K562 (cell line): ENCODE data around the gene UBXN10. TPM values are rescaled to one million over a fixed set of nuclear protein-coding genes. Genes with fewer than 3 reads are reported as not detected.
A peak's percentile ranks its signal among the peaks of the same experiment; 100 is the strongest.

Experiments
- ATAC-seq: fragments of 200-7000 bp; cut with Tn5 transposase; 3 replicates; pipeline ENCODE4 v1.9.1; 2020; ENCODE audit warnings: moderate library complexity
- BruUV-seq: library from RNA; stranded (reverse); fragments of 400-500 nt; replicated peaks from 2 replicates; lab custom pipeline; 2021; lab: Mats Ljungman, UMichigan
- CTCF ChIA-PET: fragments of 300-600 bp; formaldehyde crosslinking; extraction: SDS; loops from one replicate; lab custom pipeline; 2021; ENCODE audit warnings: low intra/inter-chr PET ratio; lab: Yijun Ruan, JAX
- POLR2A ChIA-PET: fragments of 300-600, 350-650 bp; sonication (Branson Sonifier 250); formaldehyde crosslinking; extraction: SDS; loops from one replicate; lab custom pipeline; 2021; ENCODE audit warnings: antibody characterized with exemption, inconsistent platforms; lab: Yijun Ruan, JAX
- DNase-seq, 4 experiments: peaks; one replicate each; pipeline versions ENCODE4 v3.0.0 to v3.0.0-alpha.2; 2011 to 2018; ENCODE audit warnings: low spot score in 3 of 4, mixed read lengths in 3 of 4; ENCODE audit errors: extremely low read depth in 1 of 4
- FAIRE-seq: peaks from 2 replicates; lab custom pipeline; 2011; peaks lifted over from hg19 to GRCh38; lab: Jason Lieb, UNC
- H2AFZ ChIP-seq: 2 replicates; pipeline ENCODE4 v1.6.0; 2011; ENCODE audit warnings: low read depth, low read length, control low read depth, inconsistent platforms
- H3K27ac ChIP-seq: fragments of 200-600 bp; 3 replicates; pipeline ENCODE4 v1.8.0; 2011; ENCODE audit warnings: low read depth, mild to moderate bottlenecking, control low read depth, inconsistent platforms, low read length, moderate library complexity, mixed read lengths; ENCODE audit errors: extremely low read depth
- H3K27me3 ChIP-seq, 2 experiments: fragments of 300-600 bp in 1 of 2; 2 replicates in 1 of 2; 3 replicates in 1 of 2; pipeline versions ENCODE4 v1.6.0 to v1.8.0; 2011; ENCODE audit warnings: inconsistent platforms in 2 of 2, low read length in 2 of 2, mild to moderate bottlenecking in 1 of 2, mixed read lengths in 1 of 2, moderate library complexity in 1 of 2; ENCODE audit not compliant: control insufficient read depth in 2 of 2, insufficient read depth in 2 of 2
- H3K36me3 ChIP-seq: fragments of 300-600 bp; 3 replicates; pipeline ENCODE4 v1.8.0; 2011; ENCODE audit warnings: mild to moderate bottlenecking, low read length, inconsistent platforms; ENCODE audit not compliant: control insufficient read depth, insufficient read depth
- H3K4me1 ChIP-seq, 2 experiments: fragments of 200-600 bp in 1 of 2; replicated peaks in 1 of 2; 2 replicates in 1 of 2; 3 replicates in 1 of 2; pipeline versions ENCODE4 v1.5.1 to v1.8.0; 2011; ENCODE audit warnings: inconsistent platforms in 2 of 2, low read length in 2 of 2, mild to moderate bottlenecking in 1 of 2, mixed read lengths in 1 of 2, moderate library complexity in 1 of 2; ENCODE audit not compliant: control insufficient read depth in 2 of 2, insufficient read depth in 2 of 2
- H3K4me2 ChIP-seq: 2 replicates; pipeline ENCODE4 v1.6.1; 2011; ENCODE audit warnings: low read length, control low read depth, inconsistent platforms, mixed read lengths; ENCODE audit not compliant: insufficient read depth
- H3K4me3 ChIP-seq: fragments of 200-600 bp; sonication (generic), shearing (Covaris generic); 2 replicates; pipeline ENCODE4 v1.5.1; 2016; ENCODE audit warnings: control low read depth, inconsistent platforms
- H3K79me2 ChIP-seq: fragments of 200-600 bp; 3 replicates; pipeline ENCODE4 v1.8.0; 2011; ENCODE audit warnings: low read length, inconsistent platforms; ENCODE audit not compliant: control insufficient read depth, insufficient read depth
- H3K9ac ChIP-seq, 2 experiments: 2 replicates each; pipeline versions ENCODE4 v1.6.0 to v1.6.1; 2011; ENCODE audit warnings: low read depth in 2 of 2, low read length in 2 of 2, control low read depth in 1 of 2, inconsistent platforms in 1 of 2, mild to moderate bottlenecking in 1 of 2, mixed read lengths in 1 of 2; ENCODE audit not compliant: insufficient read depth in 1 of 2
- H3K9me1 ChIP-seq: one replicate; pipeline ENCODE4 v1.6.0; 2011; ENCODE audit warnings: inconsistent platforms, mild to moderate bottlenecking, low read length, moderate library complexity; ENCODE audit not compliant: control insufficient read depth, insufficient read depth
- H3K9me3 ChIP-seq: replicated peaks from 2 replicates; pipeline ENCODE4 v1.5.1; 2011; ENCODE audit warnings: low read depth, low read length, inconsistent platforms; ENCODE audit not compliant: control insufficient read depth, insufficient read depth
- H4K20me1 ChIP-seq: replicated peaks from 2 replicates; pipeline ENCODE4 v1.6.1; 2011; ENCODE audit warnings: low read length, inconsistent platforms, mixed read lengths; ENCODE audit not compliant: control insufficient read depth, insufficient read depth
- FOXM1 ChIP-seq, 2 experiments: fragments of 450-650 bp in 1 of 2; sonication (generic) in 1 of 2; formaldehyde crosslinking in 1 of 2; IDR thresholded peaks; 2 replicates each; pipeline versions ENCODE4 v1.6.1 to v1.9.0; 2017 to 2022; ENCODE audit warnings: low read depth in 2 of 2, mild to moderate bottlenecking in 2 of 2, missing genetic modification reagents in 1 of 2, moderate library complexity in 1 of 2
- HIVEP1 ChIP-seq: fragments of 250-450 bp; sonication (Bioruptor Pico); IDR thresholded peaks from 2 replicates; pipeline ENCODE4 v1.4.0; 2020; ENCODE audit warnings: mild to moderate bottlenecking
- MECOM ChIP-seq: fragments of 250-450 bp; sonication (Bioruptor Pico); IDR thresholded peaks from 2 replicates; pipeline ENCODE4 v1.8.0; 2022; ENCODE audit warnings: inconsistent platforms
- PHF21A ChIP-seq: fragments of 450-650 bp; IDR thresholded peaks from 2 replicates; pipeline ENCODE4 v1.6.1; 2017; ENCODE audit warnings: low read depth, borderline replicate concordance
- SMARCB1 ChIP-seq: IDR thresholded peaks from 2 replicates; pipeline ENCODE4 v1.6.1; 2011; ENCODE audit warnings: improper control_type of control experiment, low read depth; ENCODE audit not compliant: insufficient read length
- SREBF1 ChIP-seq: fragments of 150-350 bp; IDR thresholded peaks from 2 replicates; pipeline ENCODE4 v1.6.1; 2014; ENCODE audit warnings: antibody characterized with exemption, low read depth, low read length, borderline replicate concordance
- TEAD2 ChIP-seq: fragments of 450-650 bp; IDR thresholded peaks from 2 replicates; pipeline ENCODE4 v1.6.1; 2016; ENCODE audit warnings: missing genetic modification characterization, control low read depth, missing compliant biosample characterization
- ZNF239 ChIP-seq: fragments of 250-450 bp; sonication (Bioruptor Pico); IDR thresholded peaks from 2 replicates; pipeline ENCODE4 v1.4.0; 2020; ENCODE audit warnings: mild to moderate bottlenecking
- ZNF263 ChIP-seq: sonication (generic); formaldehyde crosslinking; IDR thresholded peaks from 2 replicates; pipeline ENCODE4 v1.8.0; 2022; ENCODE audit warnings: mild to moderate bottlenecking, missing genetic modification reagents, borderline replicate concordance
- WGBS: fragments of 100-300 bp; shearing (Covaris generic); methylation state at CpG from one replicate; pipeline ENCODE4 v1.1.6; 2016; ENCODE audit warnings: low coverage, mixed read lengths; ENCODE audit not compliant: insufficient coverage; ENCODE audit errors: missing lambda C conversion rate; 5-methylcytosine and 5-hydroxymethylcytosine counted together
- in situ Hi-C: fragments of 300-500 bp; cut with MboI; formaldehyde crosslinking; loops from 4 replicates; pipeline ENCODE4 v1.15.0; 2018; ENCODE audit warnings: inconsistent platforms, mixed read lengths
- intact Hi-C: fragments of 100-400 bp; cut with micrococcal nuclease; formaldehyde crosslinking; loops from 2 replicates; pipeline ENCODE4 v1.14.2; 2022
- polyA plus RNA-seq, 8 experiments: library from polyadenylated mRNA; depleted of rRNA in 4 of 8; stranded (reverse) in 5 of 8; unstranded in 3 of 8; fragments of >200 nt; fragmentation: Nextera tagmentation in 2 of 8; fragmentation: Illumina TruSeq in 1 of 8; extraction: Ambion mirVana in 2 of 8; extraction: Trizol in 1 of 8; gene quantifications; 2 replicates each; pipeline versions ENCODE4 v1.2.1 to v1.2.3, GENCODE V29; 2011 to 2014; ENCODE audit warnings: inconsistent platforms in 1 of 8, missing spikeins in 1 of 8
- total RNA-seq, 7 experiments: library from RNA; depleted of rRNA in 6 of 7; stranded (reverse); fragments of >200 nt in 6 of 7; fragmentation: Illumina TruSeq in 2 of 7; extraction: Trizol in 2 of 7; gene quantifications; 2 replicates each; pipeline versions ENCODE4 v1.2.1 to v1.2.3, GENCODE V29; 2011 to 2021; ENCODE audit warnings: low replicate concordance in 1 of 7
- TF ChIP-seq, protein P1 (sequence below): sonication (generic); IDR thresholded peaks from 2 replicates; pipeline ENCODE4 v1.6.1; 2016
- TF ChIP-seq, protein P2 (sequence below), 2 experiments: fragments of 450-650 bp; conservative IDR thresholded peaks; 2 replicates each; pipeline ENCODE4 v1.6.1; 2017; ENCODE audit warnings: mild to moderate bottlenecking in 2 of 2, moderate library complexity in 2 of 2
- TF ChIP-seq, protein P3 (sequence below): fragments of 450-650 bp; formaldehyde crosslinking; IDR thresholded peaks from 2 replicates; pipeline ENCODE4 v1.4.0; 2020; ENCODE audit warnings: mild to moderate bottlenecking, moderate library complexity

The UBXN10 gene
- total and polyA plus RNA-seq, 9 of the 15 experiments (the other 6 are each of a cell fraction or from before 2014, with no cell fraction given): 10.7 to 17.7 (median 13.6) TPM

DNA sequence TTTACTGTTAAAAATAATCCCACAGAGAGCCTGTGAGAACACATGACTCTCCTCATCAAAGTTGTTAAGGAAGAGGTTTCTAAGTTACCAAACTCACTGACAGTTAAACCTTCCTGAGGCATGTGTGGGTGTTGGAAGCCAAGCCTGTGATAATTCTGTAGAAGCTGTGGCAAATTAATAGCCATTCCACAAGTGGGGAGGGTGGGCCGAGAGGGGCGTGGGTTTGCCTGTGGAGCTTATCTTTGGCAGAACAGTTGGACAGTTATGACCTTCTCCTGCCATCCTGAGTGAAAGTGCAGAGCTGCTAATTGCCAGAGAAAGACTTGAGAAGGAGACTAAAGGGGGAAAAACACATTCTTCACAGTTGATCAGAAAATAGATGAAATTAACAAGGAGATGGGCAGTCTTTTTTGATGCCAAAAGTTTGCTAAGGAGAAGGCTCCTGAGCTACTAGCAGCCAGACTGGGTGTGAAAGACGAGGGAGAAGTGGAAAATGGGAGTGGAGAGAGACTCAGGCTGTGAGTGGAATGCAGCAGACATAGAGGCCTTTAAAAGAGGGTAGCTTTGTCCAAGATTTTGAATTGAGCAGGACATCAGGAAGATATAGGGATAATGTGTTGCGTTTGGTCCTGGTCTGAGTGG, 2.0 kb downstream of the UBXN10 start (continued):
- TF ChIP-seq SREBF1 (no peak), PHF21A (peak; percentile 69; the same call in 1 of the 2 replicates), ZNF263 (CRISPR knock-in tag) (no peak)

DNA sequence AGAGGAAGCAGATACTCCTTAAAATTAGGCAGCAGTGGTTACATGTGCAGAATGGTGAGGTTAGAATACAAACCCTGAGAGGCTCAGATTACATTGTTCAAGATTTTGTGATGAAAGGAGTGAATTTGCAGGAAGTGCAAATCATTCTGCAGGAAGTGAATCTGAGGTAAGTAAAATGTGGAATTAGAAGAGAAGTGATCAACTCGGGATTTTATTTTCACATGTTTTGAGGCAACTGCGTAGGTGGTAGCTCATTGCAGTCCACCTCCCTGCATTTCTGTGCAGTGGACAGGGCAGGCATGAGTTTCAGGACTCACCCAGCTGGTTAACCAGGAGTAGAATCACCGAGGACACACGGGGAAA, 2.5 kb downstream of the UBXN10 start:
- Histone ChIP-seq H3K36me3 (peaks cover 30% of the 10 kb centered on the region; the same call in 2 of the 3 replicates), H3K4me2 (peak overlapping the region; percentile 87), H2AFZ (peak overlapping the region; percentile 6; the same call in 1 of the 2 replicates), H3K9me1 (no peaks in the 10 kb centered on the region), H3K4me3 (peak overlapping the region; percentile 74; the same call in 1 of the 2 replicates), H3K79me2 (peaks cover 46% of the 10 kb centered on the region), H3K27ac (peak overlapping the region; percentile 95), H3K9ac (peak overlapping the region; percentile 64 to 89; a peak in 3 of 4 replicates), H3K27me3 (no peaks in the 10 kb centered on the region), H4K20me1 (no peaks in the 10 kb centered on the region), H3K9me3 (no peaks in the 10 kb centered on the region), H3K4me1 (peaks cover 66 to 78% of the 10 kb centered on the region in 2 experiments)
- WGBS: 1% methylated on average over 4 of the region's 4 CpGs
- ATAC-seq (no peak), DNase-seq (peak in 2 of 4 experiments; percentile 38 to 57), FAIRE-seq (peak; percentile 35)
- in situ Hi-C loops: no loop called here
- ChIA-PET POLR2A (interaction anchor here (0.6 to 2.2 kb wide), 7 partner anchors 9 to 36 kb away, joined by 3 to 15 read pairs (median 4); no protein-coding TSS in a partner anchor), CTCF (interaction anchor here (0.6 kb wide), 1 partner anchor 1185 kb away, joined by 3 read pairs; no protein-coding TSS in a partner anchor)
- intact Hi-C loops: no loop called here
- no TSS peak for BruUV-seq
- TF ChIP-seq ZNF239 (CRISPR knock-in tag) (peak; percentile 52; the same call in 1 of the 2 replicates), MECOM (CRISPR knock-in tag) (no peak), FOXM1 (IDR thresholded peaks at IDR 0.05; ENCODE audit: low read depth) (no peak), FOXM1 (CRISPR knock-in tag; IDR thresholded peaks at IDR 0.05; ENCODE audit: low read depth) (no peak), SMARCB1 (no peak), HIVEP1 (CRISPR knock-in tag) (0 out of 2 replicates have a peak, but pooled peaks have one; percentile 12), TEAD2 (tag) (no peak)
- TF ChIP-seq, protein P1, sequence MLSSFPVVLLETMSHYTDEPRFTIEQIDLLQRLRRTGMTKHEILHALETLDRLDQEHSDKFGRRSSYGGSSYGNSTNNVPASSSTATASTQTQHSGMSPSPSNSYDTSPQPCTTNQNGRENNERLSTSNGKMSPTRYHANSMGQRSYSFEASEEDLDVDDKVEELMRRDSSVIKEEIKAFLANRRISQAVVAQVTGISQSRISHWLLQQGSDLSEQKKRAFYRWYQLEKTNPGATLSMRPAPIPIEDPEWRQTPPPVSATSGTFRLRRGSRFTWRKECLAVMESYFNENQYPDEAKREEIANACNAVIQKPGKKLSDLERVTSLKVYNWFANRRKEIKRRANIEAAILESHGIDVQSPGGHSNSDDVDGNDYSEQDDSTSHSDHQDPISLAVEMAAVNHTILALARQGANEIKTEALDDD: 0 out of 2 replicates have a peak, but pooled peaks have one; percentile 29
- TF ChIP-seq, protein P2, sequence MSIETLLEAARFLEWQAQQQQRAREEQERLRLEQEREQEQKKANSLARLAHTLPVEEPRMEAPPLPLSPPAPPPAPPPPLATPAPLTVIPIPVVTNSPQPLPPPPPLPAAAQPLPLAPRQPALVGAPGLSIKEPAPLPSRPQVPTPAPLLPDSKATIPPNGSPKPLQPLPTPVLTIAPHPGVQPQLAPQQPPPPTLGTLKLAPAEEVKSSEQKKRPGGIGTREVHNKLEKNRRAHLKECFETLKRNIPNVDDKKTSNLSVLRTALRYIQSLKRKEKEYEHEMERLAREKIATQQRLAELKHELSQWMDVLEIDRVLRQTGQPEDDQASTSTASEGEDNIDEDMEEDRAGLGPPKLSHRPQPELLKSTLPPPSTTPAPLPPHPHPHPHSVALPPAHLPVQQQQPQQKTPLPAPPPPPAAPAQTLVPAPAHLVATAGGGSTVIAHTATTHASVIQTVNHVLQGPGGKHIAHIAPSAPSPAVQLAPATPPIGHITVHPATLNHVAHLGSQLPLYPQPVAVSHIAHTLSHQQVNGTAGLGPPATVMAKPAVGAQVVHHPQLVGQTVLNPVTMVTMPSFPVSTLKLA (conservative IDR thresholded peaks at IDR 0.05): 0 out of 4 replicates have a peak, but pooled peaks of 1 of the 2 experiments have one; percentile 31
- TF ChIP-seq, protein P3, sequence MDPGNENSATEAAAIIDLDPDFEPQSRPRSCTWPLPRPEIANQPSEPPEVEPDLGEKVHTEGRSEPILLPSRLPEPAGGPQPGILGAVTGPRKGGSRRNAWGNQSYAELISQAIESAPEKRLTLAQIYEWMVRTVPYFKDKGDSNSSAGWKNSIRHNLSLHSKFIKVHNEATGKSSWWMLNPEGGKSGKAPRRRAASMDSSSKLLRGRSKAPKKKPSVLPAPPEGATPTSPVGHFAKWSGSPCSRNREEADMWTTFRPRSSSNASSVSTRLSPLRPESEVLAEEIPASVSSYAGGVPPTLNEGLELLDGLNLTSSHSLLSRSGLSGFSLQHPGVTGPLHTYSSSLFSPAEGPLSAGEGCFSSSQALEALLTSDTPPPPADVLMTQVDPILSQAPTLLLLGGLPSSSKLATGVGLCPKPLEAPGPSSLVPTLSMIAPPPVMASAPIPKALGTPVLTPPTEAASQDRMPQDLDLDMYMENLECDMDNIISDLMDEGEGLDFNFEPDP (CRISPR knock-in tag): no peak
